HG03025 (cell line): Measurements from ENCODE around the gene PBX1.

Experiments
- ATAC-seq: cut with Tn5 transposase; IDR thresholded peaks from one replicate; pipeline ENCODE4 v1.9.1; 2021; ENCODE audit warnings: mild to moderate bottlenecking, moderate library complexity; ENCODE audit not compliant: unreplicated experiment, low FRiP score

Gene PBX1

DNA sequence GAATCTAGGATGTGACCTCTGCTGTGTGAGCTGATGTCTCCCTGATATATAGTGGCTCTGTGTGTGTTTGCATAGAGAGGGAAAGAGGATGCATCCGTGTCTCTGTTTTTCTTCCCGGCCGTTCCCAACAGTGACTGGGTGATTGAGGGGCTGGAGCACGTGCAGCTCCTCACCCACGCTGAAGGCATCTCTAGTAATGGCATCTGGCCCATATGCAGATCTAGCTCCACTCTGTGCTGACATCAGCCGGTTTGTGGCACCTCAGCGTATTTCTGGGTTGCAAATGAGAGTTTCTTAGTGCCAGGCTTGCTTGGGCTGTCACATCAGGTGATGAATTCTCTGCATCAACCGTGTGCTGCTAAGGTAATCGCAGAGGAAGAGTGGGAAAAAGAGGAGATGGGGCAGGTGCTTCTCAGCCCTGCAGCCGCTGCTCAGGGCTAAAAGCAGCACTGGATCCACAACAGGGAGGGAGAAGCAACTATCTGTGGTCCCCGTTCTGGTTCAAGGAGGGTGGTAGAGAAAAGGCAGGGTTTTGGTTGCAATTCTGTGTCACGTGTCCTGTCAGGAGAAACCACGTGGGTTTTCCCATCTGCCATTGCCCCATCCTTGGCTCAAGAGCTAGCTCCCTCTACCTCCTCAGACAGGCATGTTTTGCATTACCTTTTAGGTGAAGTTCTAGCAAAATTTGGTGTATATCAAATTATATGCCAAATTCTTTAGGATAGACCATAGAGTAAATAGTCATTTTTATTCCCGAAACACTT lies 282.9 kb downstream of the PBX1 start:
- no peak for ATAC-seq

DNA sequence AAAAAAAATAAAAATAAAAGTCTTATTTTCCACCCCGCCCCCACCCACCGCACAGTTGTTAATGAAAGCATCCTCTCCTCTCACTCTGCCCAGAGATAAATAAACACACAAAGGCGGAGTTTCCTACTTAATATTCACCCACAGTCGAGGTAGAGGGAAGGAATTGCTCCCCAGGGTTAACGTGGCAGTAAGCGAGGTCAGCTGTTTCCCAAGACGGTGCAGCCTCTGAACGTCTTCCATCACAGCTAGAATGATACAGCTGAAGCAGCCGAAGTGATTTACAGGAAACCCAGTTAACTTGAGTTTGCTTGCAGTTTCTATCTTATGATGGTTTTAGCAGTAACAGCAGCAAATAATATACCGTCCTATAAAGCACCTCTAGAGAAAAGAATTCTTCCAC lies 283.9 kb downstream of the PBX1 start:
- ATAC-seq: no peak

DNA sequence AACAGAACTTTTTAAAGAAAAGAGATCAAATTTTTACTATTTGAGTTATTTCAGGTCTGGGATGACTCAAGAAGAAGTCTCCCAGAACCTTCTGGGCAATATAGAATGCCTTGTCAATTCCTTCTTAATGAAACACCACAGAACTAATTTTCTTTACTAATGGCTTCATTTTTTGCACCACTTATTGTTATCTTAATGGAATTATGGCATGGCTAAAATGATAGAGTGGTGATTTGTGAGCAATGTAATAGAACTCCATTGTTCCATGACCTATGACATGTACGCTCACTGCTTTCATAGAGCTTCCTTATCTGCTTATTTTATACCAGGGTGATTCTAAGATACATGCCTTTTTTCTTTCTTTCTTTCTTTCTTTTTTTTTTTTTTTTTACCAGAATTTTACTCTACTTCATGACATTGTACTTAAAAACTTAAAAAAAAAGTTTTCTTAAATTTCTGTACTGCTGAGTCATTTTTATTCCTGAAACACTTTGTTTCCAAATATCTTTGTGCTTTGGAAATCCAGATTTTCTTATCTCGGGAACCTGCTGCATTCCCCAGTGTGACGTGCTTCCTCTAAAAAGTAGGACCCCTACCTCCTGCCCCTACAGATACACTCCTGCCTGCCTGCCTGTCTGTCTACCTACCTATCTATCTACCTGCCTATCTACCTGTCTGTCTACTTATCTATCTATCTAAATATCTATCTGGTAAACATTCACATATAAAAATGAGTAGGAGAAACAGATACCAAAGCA lies 284.9 kb downstream of the PBX1 start:
- ATAC-seq: no peak

DNA sequence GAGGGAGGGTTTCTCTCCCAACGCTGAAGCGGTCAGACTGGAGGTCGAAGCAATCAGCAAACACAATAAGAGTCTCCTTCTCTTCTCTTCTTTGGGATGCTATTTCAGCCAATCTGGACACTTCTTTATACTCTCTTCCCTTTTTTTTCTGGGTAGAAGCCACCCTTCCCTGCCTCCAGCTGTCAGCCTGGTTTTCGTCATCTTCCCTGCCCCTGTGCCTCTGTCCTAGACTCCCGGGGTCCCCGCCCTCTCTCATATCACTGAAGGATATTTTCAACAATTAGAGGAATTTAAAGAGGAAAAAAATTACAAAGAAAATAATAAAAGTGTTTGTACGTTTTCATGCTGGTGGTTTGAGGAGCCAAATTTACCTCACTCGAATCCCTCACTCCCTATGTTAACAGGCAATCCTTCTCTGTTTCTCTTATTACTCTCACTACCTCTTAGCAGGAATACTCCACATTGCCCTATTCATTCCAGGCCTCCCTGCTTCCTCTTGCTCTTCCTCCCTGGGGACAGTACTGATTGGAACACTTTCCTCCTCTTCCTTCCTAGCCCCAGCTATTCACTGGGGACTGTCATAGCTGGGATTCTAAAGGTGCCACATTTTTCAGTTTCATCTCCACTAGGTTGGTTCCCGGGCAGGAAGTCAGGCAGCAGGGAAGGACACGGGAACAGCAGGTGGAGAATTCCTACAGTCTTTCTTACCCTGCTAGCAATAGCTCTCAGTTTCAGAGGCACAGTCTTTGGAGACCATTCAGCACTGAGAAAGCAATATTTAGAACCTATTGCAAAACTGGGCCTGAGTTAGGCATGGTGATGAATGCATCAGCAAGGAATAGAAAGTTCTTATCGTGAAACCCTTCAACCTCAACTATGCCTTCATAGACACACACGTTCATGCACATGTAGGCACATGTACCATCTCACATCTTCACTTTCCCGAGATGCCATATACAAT lies 288.0 kb downstream of the PBX1 start:
- ATAC-seq: no peak

DNA sequence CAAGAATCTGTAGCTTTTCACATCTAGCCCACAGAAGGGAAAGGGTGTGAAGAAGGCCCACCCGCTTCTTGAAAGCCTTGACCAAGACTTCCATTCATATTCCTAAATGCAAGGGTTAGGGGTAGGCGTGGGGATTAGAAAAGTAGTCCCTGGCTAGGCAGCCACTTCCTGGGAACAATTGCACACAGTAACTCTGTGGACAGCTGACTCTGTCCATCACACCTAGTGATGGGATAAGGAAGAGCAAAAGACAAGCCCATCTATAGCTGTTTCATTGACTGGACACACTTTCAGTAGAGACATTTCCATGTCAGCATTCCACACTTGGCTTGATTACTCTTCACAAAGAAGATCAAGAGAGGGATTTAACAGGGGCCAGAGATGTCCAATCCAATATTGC lies 294.2 kb downstream of the PBX1 start:
- ATAC-seq: no peak

DNA sequence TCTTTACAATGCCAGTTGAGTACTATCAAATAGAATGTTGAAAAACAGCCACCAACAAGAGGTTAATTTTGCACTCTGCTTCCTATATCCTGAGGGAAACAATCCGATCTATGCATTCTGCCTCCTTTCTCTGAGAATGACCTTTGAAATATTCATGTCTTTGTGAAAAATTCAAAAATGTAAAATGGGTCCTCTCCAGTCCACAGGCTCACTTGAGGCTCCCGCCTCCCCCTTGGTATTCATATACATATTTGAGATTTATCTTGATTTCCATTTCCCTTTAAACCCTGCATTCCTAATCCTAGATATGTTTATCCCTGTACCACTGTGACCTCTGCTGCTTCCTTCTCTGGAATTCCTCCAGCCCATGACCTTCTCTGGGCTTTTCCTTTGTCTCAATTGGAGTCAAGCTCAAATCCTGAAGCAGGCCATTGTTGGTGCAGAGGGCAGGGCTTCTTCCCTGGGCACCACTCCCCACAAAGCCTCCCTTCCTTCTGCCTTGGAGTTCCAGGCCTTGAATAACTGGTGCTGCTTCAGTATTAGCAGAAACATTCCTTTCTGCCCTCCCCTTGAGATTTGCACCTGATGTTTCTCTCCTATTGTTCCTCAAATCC lies 296.8 kb downstream of the PBX1 start:
- ATAC-seq: no peak

DNA sequence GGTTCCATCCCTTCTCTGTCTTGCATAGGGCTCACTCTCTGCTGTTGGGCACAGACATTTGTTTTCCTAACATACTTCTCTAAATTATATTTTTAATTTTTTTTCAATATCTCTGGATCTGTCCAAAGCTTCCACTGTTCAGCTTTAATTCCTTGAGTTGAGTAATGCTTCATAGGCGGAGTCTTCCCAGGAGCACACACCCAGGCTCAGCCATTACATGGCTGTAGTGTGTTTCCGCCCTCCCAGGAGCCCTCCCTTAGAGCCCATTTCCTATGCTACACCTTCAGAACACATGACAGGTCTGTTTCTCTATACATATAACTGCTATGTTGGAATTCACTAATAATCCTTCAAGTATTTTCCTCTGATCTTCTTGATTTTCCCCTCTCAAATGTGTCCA lies 297.4 kb downstream of the PBX1 start:
- no peak for ATAC-seq

DNA sequence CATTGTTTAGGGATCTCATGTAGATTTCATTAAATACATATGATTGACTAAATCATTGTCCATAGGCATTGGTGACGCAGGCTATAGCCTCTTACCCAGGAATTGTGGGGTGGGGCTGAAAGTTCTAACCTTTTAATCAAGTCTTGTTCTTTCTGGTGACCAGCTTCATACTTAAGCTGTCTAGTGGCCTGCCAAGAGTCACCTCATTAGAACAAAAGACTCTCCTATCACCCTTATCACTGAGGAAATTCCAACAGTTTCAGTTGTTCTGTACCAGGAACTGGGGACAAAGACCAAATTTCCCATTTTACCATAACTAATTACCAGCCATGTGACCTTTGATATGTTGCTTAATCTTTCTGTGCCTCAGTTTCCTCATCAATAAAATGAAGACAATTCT lies 298.5 kb downstream of the PBX1 start:
- no peak for ATAC-seq

DNA sequence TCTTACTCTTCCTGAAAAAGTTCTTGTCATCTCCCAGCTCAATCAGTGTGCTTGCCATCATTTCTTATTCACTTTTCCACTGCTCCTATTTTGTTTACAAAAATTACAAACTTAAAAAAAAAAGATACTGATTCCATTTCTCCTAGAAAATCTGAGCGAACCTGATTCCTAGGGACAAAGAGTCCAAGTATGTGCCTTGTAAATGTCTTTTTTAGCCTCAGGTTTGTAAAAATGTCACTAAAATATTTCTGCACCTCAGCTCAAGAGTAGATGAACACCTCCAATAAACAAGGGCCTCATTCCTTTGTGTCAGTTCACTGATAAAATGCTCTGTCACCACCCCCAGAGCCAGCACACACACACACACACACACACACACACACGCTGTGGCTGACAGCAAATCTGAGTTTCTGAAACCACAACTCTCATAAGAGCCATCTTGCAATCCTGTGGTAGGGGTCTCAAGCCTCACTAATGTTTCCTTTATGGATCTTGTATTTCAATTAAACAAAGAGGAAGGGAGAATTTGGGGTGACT lies 299.2 kb downstream of the PBX1 start:
- no peak for ATAC-seq

DNA sequence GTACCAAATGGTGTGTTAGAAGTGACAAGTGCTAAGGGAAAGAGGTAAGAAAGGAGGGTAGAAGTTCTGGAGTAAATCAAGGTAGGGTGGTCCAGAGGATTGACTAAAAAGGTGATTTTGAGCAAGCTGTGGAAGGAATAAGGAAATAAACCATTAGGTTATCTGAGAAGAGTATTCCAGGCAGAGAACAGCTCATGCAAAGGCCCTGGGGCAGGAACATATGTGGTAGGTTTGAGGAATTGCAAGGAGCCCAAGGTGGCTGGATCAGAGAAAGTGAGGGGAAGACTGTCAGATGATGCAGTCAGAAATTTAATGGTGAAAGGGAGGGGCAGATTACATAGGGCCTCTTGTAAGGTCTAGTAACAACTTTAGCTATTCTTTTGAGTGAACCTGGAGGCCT lies 302.6 kb downstream of the PBX1 start:
- ATAC-seq: no peak

DNA sequence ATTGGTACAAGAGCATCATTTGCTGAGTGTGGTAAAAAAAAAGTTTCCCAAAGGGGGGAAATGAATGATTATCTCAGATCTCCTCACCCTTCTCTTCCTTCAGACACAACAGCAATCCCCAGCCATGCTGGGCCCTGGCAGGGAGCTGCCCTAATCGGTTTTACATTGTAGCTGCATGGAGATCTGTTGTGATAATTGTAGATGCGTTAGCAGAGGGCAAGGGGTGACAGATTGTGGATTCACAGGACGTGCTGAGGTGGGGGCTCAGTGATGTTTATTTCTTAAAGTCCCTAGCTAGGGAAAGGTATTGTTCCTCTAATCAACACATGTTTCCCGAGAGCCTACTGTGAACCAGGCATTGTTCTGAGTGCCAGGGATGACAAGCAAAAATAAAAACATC lies 304.1 kb downstream of the PBX1 start:
- ATAC-seq: no peak

DNA sequence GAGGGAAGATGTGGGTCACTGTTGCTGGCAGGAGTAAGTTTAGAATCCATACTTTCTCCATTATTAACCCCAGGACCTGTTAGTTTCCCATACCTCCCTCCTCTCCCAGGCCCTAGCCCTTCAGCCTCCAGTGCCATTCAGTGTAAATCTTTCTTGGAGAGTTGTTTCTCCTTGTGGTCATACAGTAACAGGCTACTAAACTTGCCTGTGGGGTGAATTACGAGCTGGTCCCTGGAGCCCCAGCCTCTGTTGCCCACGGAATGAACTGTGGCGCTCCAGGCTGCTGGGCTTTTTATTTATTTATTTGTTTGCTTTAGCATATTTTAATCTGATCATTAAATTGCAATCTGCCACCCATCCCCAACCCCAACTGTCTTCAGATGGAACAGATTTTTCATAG lies 305.2 kb downstream of the PBX1 start:
- ATAC-seq: no peak

DNA sequence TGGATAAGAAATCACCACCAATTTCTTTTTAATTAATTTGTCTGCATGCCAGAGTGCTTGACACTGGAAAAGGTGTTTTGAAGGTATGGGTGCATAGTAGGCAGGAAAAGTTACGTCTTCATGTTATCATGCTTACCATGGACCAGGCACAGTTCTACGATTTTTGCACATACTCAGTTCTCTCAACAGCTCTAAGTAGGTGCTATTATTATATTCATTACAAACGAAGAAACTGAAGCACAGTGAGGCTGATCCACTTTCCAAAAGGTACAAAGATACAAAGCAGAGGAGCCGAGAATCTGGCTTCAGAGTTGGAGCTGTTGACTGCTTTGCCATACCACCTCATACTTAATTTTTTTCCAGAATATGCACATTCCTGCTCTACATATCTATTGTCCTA lies 306.4 kb downstream of the PBX1 start:
- no peak for ATAC-seq

DNA sequence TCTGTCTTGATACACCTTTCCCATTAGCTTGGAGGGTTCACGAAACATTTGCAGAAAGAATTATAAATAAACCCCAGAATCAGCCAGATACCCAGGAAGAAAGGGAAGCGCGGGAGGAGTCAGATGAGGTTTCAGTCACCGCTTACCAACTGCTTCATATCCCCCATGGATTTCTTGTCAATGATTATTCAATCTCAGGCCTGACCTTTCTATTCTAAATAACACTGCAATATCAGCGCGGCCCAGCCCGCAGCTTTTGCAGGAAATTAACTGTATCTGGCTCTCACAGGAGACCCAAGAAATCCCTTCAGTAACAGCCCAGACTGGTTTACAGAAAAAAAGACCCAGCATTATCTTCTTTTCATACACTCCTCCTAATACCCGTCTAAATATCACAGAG lies 308.6 kb downstream of the PBX1 start:
- ATAC-seq: no peak

DNA sequence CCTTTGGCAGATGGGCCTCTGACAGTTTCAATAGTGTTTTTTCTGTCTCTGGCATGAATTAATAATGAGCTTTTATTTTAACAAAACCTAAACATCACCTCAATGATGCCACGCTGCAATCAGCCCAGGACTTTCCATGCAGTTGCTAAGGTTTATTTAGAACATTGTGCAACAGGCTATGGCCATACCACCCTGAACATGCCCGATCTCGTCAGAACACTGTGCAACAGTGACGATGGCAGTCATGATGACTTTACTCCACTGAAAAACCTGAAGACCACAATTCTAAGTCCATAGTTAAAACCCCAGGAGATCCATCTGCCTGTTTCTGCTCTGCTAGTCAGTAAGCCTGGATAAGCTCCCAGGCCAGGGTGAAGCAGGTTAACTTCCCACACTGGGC lies 310.0 kb downstream of the PBX1 start:
- no peak for ATAC-seq

DNA sequence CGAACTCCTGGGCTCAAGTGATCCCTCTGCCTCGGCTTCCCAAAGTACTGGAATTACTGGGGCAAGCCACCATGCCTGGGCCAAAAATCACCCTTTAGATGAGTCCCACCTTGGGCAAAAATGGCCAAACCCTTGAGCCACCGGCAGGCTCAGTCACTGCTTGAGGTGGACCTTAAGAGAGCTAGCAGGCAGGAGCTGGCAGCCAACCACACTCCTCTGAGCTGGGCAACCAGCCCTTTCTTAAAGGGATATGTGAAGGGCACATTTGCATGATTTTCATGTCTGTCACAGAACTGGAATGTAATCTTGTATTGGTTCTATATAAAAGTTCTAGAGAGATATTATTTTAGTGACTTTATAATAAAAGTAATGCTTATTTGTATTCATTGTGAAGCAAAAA lies 316.5 kb downstream of the PBX1 start:
- ATAC-seq: no peak

DNA sequence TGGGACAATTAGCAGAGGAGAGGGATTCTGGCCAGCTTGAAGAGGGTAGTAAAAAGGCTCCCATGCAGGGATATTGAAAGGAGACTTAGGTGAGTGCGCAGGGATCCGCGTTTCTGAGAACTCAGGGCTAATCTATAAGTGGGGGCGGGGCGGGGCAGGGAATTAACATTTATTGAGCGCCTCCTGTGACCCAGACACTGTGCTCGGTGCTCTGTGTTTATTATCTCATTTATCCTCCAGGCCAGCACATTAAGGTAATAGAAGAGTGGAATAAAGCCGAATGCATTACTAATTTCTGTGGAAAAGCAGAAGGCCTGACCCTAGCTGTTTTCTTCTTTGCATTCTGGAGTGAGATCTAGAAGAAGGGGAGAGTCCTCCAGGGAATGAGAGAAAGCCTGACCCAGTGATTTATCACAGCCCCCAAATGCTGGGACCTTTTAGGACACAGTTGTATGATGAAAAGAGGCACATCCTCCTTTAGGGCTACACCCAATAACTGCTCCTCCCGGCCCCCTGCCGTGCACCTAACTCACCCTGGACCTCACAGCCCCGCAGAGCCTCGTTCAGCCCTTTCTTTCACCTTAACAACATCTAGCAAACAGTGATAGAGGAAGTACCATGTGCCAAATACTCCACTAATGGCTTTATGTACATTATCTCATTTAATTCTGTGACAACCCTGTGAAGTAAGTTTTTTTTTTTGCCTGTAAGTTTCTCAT lies 317.6 kb downstream of the PBX1 start:
- no peak for ATAC-seq

DNA sequence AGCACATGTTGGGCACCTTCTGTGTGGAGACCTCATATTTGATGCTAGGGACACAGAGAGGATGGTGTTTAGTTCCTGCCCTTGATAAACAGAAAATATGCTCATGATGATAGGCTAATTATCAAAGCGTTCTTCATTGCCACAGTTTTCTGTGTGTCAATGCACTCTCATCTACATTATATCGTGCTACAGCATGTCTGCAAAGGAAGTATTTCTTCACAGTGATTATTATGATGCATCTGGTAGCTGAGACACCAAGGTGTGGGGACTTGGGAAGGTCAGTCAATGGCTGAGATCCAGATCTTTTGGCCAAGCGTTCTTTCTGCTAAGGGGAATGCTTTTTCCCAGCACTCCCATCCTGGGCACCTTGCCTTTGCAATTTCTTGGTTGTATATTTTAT lies 321.2 kb downstream of the PBX1 start:
- no peak for ATAC-seq

DNA sequence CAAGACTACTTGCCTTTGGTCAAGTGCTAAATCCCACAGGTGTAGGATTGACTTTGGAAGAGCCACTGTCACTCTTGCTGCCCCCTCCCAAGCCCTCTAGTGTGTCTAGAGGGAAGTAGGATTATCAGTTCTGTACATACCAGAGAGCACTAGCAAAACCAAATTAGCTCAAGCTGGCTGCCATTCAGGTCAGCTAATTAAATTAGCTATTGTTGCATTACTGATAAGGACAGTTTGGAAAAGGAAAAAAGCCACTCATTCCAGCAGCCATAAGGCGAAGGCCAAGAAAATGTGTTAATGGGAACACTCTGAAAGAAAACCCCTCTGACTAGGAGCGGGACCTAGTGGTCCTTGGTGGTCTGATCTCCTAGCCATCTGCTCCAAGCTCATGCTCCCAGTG lies 321.7 kb downstream of the PBX1 start:
- ATAC-seq: no peak

DNA sequence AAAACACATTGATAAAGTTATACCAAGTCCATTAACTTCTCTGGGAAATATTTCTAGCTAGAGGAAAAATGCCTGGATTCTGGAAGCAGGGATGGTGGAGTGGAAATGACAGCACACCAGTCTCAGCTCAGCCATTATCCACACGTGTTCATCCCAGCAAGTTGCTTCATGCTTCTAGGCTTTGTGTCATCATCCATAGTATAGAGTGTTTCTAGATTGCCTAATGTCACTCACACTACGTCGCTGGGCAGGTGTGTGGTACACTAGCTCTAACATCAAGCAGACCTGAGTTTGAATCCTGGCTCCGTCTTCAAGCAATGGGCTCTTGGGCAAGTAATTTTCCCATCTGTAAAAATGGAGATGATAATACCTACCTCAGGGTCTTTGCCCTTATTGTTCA lies 326.3 kb downstream of the PBX1 start:
- ATAC-seq: no peak
